Middle frontal gyrus (tissue), 1 donor: ENCODE data around the gene HCRTR1.
"Not testable (repeated sequence)": the region's sequence is repeated elsewhere in the genome, so short reads cannot be mapped to it uniquely, and the experiment has no call there.

Experiments
- DNase-seq: peaks from one replicate; pipeline ENCODE4 v3.0.0-alpha.2; 2015; ENCODE audit warnings: low spot score; ENCODE audit errors: extremely low spot score

HCRTR1 gene

DNA sequence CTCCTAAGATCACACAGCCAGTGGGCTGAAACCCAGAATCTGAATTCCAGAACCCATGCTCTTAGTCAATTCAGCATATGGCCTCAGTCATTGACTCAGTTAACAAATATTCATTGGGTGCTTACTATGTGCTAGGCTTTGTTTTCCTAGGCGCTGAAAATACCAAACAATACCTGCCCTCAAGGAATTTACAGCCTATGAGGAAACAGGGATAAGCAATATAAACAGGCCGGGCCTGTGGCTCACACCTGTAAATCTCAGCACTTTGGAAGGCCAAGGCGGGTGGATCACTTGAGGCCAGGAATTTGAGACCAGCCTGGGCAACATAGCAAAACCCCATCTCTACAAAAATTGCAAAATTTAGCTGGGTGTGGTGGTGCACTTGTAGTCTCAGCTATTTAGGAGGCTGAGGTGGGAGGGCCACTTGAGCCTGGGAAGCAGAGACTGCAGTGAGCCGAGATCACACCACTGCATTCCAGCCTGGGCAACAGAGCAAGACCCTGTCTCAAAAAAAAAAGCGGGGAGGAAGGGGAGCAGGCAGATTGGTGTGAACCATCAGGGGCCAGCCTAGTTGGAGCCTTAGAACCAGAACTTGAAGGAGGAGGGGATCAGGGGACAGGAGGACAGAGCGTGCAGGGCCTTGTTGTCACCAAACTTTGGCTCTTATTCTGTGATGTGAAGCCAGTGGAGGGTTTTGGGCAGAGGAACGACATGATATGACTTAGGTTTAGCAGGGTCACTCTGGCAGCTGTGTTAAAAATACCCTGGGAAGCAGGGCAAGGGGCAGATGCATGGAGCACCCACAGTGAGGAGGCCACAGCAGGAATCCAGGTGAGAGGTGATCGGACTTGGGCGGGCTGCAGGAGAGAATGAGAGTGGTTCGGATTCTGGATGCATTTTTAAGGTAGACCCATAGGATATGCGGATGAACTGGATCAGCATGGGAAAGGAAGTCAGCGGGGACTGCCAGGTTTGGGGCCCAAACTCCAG, 35.4 kb upstream of the HCRTR1 start:
- no peak for DNase-seq

DNA sequence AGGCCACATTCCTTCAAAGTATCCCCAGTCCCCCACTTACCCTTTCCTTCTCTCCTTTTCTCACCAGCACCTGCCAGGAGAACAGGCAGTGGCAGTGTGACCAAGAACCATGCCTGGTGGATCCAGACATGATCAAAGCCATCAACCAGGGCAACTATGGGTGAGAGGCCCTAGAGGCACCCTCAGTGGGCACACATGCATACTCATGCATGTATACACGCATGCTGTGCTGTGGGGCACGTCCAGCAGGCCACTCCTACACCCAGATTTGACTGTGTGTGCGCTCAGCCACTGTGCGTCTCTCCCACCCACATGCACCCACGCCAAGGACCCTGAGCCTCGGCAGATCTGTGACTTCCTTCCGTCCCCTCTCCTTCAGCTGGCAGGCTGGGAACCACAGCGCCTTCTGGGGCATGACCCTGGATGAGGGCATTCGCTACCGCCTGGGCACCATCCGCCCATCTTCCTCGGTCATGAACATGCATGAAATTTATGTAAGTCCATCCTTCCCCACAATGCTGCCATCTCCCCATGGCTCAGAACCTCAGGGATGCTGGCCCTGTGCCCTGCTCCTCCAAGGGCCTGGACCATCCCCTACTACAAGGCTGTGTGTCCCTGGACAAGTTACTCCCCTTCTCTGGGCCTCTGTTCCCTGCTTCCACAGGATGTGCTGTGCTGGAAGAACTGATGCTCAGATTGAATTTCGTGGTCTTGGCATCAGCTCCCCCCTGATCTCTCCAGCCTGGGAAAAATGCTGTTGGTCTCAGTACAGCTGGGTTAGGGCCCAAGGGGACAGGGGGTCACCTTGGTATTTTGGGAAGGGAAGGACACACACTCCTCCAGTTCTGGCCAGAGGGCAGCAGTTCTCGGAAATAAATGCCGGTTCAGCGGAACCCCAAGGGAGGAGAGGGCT, 34.2 kb upstream of the HCRTR1 start:
- no peak for DNase-seq

DNA sequence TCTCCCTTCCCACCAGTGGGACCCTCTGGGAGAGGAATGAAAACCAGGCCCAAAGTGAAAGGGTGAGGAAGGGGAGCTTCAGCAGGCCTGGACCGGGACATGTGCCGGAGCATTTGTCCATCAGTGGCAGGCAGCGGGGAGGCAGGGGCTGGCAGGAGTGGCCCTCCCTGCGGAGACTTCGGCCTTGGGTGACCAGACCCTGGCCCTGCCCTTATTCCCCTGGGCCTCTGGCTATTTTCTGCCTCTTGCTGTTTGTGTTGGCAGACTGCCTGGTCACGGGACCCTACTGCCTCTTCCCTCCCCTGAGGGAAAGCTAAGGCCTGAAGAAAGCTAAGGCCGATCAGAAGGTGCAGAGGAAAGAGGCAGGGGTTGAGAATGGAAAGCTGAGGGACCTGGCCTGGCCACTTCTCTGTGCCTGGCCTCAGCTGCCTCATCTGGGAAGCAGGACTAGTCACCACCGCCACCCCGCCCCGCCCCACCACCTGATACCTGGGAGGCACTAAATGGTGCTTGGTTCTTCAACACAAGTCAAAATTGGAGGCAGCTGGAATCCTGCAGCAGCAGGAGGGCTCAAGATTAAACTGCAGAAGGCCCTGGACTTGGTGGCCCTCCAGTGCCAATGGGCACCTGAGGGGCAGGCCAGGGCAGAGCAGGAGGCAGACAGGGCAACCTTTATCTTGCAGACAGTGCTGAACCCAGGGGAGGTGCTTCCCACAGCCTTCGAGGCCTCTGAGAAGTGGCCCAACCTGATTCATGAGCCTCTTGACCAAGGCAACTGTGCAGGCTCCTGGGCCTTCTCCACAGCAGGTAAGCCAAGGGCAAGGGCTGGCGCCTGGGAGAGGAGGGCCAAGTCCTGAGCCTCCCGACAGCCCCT, 33.3 kb upstream of the HCRTR1 start:
- no peak for DNase-seq

DNA sequence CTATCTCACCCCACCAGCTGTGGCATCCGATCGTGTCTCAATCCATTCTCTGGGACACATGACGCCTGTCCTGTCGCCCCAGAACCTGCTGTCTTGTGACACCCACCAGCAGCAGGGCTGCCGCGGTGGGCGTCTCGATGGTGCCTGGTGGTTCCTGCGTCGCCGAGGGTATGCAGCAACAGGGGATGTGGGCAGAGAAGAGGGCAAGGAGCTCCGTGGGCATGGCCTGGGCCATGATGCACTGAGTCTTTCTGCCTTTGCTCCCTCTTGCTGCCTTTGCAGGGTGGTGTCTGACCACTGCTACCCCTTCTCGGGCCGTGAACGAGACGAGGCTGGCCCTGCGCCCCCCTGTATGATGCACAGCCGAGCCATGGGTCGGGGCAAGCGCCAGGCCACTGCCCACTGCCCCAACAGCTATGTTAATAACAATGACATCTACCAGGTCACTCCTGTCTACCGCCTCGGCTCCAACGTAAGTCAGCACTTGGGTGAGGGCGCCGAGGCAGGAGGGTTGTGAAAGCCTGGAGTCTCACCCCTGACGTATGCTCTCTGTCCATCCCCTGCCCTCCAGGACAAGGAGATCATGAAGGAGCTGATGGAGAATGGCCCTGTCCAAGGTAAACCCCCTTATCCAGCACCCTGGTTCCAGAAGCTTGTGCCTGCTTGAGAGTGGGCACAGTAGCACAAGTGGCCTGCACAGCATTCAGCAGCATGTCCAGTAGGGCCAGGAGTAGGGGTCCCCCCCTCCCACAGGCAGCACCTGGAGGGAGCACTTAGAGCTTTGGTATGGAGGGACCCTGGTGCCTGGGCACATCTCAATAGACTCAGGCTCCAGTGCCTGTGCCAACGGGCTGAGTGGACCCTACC, 32.4 kb upstream of the HCRTR1 start:
- no peak for DNase-seq

DNA sequence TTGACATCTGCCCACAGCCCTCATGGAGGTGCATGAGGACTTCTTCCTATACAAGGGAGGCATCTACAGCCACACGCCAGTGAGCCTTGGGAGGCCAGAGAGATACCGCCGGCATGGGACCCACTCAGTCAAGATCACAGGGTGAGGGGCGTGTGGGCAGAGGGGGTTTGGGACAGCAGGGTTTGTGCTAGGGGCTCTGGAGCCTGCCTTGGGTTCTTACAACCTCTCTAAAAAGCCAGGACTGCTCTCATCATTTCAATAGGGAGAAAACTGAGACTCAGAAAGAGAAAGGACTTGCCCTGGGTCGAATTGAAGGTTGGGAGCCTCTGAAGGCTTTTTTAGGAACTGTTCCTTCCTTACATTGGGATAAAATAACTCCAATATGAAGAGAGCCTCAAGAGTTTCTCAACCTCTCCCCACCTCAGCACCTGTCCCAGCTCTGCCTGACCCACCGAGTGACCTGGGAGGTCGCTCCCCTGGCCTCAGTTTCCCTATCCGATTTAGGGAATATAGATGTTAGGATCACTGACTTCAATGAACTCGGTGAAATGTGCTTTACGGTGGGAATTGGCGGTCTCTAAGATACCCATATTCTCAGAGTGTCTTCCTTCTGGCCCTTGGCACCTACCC, 31.6 kb upstream of the HCRTR1 start:
- DNase-seq, result no peak

DNA sequence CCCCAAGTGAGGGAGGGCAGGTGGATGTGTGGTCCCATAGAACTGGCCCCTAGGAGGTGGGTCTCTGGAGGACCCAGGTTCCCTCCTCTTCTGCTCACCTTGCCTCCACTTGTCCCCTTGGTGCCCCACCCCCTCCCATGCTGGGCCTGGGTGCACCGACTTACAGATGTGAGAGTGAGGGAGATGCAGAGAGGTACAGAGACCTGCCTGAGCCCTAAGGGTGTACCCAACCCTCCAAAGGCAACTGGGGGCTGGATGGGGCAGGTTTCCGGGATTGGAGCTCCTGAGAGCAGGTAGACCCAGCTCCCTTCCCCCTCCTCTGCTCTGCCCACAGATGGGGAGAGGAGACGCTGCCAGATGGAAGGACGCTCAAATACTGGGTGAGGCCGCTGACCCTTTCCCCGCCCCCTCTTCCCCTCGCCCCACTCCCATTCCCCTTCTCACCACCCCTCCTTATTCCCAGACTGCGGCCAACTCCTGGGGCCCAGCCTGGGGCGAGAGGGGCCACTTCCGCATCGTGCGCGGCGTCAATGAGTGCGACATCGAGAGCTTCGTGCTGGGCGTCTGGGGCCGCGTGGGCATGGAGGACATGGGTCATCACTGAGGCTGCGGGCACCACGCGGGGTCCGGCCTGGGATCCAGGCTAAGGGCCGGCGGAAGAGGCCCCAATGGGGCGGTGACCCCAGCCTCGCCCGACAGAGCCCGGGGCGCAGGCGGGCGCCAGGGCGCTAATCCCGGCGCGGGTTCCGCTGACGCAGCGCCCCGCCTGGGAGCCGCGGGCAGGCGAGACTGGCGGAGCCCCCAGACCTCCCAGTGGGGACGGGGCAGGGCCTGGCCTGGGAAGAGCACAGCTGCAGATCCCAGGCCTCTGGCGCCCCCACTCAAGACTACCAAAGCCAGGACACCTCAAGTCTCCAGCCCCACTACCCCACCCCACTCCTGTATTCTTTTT, 30.8 kb upstream of the HCRTR1 start:
- no peak for DNase-seq

DNA sequence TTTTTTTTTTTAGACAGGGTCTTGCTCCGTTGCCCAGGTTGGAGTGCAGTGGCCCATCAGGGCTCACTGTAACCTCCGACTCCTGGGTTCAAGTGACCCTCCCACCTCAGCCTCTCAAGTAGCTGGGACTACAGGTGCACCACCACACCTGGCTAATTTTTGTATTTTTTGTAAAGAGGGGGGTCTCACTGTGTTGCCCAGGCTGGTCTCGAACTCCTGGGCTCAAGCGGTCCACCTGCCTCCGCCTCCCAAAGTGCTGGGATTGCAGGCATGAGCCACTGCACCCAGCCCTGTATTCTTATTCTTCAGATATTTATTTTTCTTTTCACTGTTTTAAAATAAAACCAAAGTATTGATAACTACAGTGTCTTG, 30.2 kb upstream of the HCRTR1 start:
- DNase-seq, result not testable (repeated sequence)

DNA sequence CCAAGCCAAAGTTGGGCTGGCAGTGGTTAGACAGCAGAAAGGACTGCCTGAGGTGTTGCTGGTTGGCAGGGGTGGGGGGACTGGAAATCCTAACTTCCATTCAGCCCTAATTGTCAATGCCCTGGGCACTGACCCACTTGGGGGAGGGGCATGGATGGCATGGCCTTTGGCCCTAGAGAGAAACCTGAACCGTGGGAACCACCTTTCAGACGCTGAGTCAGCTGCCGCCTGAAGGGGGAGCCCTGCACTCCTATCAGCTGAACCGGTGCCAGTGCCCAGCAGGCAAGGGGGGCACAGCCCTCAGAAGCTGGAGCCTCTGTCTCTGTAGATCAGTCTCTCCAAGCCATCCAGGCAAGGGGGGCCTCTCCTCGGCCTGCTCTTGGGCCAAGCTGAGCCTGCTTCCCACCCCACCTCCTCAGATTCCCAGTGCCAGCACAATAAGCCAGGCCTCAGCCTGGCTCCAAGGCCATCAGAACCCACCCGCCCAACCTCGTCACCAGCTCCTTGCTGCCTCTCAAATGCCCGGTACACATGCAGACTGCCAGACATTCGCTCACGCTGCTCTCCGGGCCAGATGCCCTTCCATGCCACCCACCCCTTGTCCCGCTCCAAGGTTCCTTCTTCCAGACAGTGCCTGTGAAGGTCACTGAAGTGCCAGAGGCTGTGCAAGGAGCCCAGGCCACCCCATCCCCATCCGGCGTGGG, 29.6 kb upstream of the HCRTR1 start:
- DNase-seq, result peak; percentile 16

DNA sequence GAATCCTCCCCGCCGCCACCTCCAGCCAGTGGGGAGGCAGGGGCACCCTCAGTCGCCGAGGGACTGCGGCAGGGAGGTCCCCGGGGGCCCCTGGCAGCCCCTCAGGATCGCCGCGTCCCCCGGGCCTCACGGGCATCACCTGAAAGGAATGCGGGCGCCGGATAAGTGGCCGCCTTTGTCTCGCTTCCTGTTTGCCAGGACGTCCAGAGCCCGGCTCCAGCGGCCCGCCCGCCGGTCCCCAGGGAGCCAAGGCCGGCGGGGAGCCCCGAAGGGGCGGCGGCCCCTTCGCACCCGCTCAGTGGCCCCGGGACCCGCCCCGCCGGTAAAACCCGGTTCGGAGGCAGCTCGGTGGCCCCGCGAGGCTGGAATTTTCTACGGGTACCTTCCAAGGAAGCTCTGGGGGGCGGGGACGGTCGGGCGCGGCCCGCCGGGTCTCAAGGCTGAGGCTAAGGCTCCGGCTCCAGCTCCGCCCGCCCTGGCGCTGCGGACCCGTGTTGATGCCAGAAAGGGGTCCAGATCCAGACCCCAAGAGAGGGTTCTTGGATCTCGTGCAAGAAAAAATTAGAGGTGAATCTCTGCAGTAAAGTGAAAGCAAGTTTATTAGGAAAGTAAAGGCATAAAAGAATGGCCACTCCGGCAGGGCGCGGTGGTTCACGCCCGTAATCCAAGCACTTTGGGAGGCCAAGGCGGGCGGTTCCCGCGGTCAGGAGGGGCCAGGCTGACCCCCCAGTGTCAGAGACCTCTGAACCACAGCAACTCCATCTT, 28.6 kb upstream of the HCRTR1 start:
- DNase-seq, result no peak

DNA sequence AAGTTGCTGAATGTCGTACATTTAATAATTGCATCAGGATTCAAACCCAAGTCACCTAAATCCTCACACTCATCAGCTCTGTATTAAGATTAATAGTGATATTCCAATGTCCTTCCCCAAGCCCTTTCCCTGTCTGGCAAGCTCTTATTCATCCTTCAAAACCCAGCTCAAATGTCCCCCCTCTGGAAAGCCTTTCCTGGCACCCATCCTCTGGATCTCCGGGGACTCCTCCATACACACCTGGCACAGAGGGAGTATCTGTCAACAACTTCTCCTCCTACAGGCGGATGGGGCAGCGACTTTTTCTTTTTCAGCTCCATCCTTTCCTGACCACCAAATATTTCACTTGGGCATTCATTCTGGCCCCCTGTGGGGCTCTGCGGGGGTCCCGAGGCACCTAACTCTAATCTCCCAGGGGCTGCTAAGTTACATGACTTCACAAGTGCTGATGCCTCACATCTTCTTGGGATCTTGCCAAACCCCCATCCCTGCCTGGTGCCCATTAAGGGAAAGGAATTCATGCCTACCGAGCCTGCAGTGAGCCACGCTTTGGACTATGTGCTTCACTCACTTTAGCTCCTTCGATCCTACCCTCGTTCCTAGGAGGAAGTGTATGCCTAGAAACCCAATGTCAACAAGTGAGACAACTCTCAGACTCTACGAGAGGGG, 25.9 kb upstream of the HCRTR1 start:
- DNase-seq, result no peak

DNA sequence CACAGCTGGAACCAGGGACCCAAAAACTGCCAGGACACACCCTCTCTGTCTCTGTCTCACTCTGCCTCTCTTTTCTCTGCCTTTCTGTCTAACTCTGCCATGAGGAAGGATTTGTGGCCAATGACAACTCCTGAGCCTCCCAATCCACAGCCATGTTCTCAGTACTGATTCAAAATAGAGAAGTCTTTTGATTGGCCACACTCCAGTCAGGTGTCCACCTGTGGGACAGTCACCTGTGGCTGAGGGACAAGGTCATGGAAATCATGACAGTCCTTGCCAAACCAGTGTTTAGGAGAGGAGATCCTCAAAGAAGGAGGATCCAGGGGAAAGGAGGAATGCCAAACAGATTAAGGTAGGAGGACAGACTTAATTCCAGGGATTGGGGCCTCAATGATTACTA, 25.4 kb upstream of the HCRTR1 start:
- no peak for DNase-seq

DNA sequence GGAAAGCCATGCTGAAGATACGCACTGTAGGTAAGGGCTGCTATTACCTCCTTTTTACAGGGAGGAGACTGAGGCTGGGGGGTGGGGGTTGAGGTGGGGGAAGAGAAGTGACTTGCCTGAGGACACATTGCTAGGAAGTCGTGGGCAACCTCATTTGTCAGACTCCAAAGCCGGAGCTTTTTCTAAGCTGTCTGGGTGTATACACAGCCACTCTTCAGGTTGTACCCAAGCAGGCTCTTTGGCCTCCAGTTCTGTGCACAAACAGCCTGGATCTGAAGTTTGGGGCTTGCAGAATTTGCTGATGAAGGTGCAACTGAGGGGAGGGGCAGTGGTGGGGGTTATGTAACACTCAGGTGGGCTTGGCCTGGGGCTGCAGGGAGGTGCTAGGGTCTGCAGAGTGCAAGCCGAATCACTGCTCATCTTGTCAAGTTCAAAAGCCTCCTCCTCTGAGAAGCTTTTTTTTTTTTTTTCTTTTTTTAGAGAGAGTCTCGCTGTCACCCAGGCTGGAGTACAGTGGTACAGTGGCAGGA, 24.3 kb upstream of the HCRTR1 start:
- DNase-seq, result no peak

DNA sequence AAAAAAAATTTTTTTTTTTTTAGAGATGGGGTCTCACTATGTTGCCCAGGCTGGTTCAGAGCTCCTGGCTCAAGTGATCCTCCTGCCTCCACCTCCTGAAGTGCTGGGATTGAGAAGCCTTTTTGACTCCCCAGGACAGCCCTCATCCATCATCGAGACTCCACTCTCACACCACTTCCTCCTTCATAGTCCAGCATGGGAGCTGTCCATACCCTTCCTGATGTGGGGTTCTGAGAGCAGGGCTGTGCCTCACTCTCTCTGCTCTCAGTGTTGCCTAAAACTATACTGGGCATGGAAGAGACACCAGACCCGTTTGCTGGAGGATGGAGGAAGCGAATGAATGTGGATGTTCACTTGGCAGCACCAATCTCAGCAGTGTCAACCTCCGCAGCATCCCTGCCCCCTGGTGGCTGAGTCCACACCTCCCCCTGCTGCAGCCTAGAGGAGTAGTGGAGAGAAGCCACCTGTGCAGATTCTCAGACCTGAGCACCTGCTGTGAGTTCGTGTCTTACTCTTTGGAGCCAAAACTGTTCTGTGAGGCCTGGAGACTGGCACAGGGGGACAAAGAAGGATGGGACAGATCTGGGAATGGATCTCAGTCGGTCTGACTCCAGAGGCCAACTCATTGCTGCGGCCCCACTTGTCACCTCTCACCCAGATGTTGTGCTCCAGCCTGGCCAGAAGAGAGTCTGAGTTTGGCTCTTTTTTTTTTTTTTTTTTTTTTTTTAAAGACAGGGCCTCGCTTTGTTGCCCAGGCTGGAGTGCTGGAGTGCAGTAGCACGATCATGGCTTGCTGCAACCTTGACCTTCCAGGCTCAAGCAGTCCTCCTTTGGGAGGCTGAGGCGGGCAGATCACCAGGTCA, 23.5 kb upstream of the HCRTR1 start:
- DNase-seq, result no peak

DNA sequence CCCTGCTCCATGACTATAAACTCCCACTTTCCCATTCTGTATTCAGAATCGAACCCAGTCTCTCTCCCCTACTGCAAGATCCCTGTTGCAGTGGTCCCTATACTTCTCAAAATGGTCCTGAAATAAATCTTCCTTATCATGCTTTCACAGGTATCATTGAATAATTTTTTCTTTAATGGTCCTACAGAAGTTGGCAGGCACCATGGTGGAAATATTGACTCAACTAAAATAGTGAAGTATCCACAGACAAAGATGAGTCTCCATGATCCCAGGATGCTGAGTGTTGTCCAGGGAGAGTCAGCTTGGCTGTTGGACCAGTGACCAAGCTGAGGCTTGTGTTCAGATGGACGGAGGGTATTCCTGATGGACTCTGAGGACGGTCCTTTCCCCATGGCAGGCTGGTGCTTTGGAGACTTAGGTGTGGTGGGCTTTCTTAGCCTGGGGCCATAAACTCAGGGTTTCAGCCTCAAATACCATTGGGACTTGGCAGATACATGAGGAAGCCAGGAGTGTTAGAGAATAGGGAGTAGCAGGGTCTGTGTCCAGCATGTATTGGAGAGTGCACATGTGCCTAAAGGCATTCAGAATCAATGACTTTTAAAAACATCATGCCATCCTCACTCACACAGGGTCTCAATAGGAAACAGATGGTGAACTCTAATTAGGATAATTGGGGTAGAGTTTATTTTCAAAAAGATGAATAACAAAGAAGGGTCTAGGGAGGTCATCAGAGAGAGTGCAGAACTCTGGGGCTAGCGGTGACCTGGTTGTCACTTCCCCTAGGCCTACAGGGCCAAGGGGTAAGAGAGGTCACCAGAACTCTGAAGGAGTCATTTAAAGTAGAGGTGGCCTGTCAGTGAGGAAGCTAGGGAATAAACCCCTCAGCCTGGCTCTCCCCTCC, 21.4 kb upstream of the HCRTR1 start:
- DNase-seq, result no peak

DNA sequence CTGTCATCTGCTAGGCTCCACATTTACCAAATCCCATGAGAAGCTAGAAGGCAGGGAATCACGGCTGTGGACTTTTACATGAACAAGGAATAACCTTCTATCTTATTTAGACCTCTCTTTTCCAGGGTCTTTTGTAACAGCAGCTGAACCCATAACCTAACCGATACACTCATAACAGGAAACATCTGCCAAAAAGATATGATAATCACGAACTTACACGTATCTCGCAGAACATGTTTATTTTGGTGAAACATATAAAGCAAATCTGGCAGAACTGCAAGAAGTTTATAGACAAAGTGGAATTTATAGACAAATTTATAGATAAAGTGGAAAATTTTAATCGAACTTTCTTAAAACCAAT, 20.8 kb upstream of the HCRTR1 start:
- DNase-seq, result no peak
